GM23338 (cell line): ENCODE measurements around the gene USP20. TPM values are rescaled to one million over a fixed set of nuclear protein-coding genes. Genes with fewer than 3 reads are reported as not detected.

Source experiments
- ATAC-seq: fragments of 200-7000 bp; cut with Tn5 transposase; 3 replicates; pipeline ENCODE4 v1.9.1; 2020
- DNase-seq: peaks from one replicate; pipeline ENCODE4 v3.0.0-alpha.2; 2015; ENCODE audit warnings: low spot score
- H2AFZ ChIP-seq: fragments of 200-600 bp; sonication (generic); 2 replicates; pipeline ENCODE4 v1.8.0; 2016; ENCODE audit warnings: antibody characterized with exemption, mild to moderate bottlenecking, moderate library complexity
- H3F3A ChIP-seq: fragments of 200-600 bp; sonication (generic); replicated peaks from 2 replicates; pipeline ENCODE4 v1.8.0; 2017; ENCODE audit warnings: antibody characterized with exemption, mixed run types, low read depth
- H3K27ac ChIP-seq: fragments of 200-600 bp; sonication (generic); 2 replicates; pipeline ENCODE4 v1.6.1; 2016; ENCODE audit warnings: low read depth
- H3K27me3 ChIP-seq: fragments of 200-600 bp; sonication (generic); 2 replicates; pipeline ENCODE4 v1.8.0; 2016; ENCODE audit warnings: mild to moderate bottlenecking, mixed run types, moderate library complexity; ENCODE audit not compliant: insufficient read depth
- H3K36me3 ChIP-seq: fragments of 200-600 bp; sonication (generic); 2 replicates; pipeline ENCODE4 v1.8.0; 2016; ENCODE audit warnings: mild to moderate bottlenecking; ENCODE audit not compliant: insufficient read depth
- H3K4me1 ChIP-seq: fragments of 200-600 bp; sonication (generic); 2 replicates; pipeline ENCODE4 v1.8.0; 2016; ENCODE audit warnings: mild to moderate bottlenecking, moderate library complexity; ENCODE audit not compliant: insufficient read depth
- H3K4me2 ChIP-seq: fragments of 200-600 bp; sonication (generic); 2 replicates; pipeline ENCODE4 v1.7.1; 2017; ENCODE audit warnings: mixed run types
- H3K4me3 ChIP-seq: fragments of 200-600 bp; sonication (generic); 2 replicates; pipeline ENCODE4 v1.6.1; 2016; ENCODE audit warnings: mixed run types
- H3K79me2 ChIP-seq: fragments of 200-600 bp; sonication (generic); replicated peaks from 2 replicates; pipeline ENCODE4 v1.8.0; 2017; ENCODE audit warnings: mild to moderate bottlenecking; ENCODE audit not compliant: insufficient read depth
- H3K9me2 ChIP-seq: fragments of 200-600 bp; sonication (generic); 2 replicates; pipeline ENCODE4 v1.8.0; 2017; ENCODE audit not compliant: insufficient read depth
- H4K20me1 ChIP-seq: fragments of 200-600 bp; sonication (generic); replicated peaks from 2 replicates; pipeline ENCODE4 v1.8.0; 2017; ENCODE audit warnings: mild to moderate bottlenecking; ENCODE audit not compliant: insufficient read depth
- H3K27ac Mint-ChIP-seq: 2 replicates; pipeline ENCODE4 v1.8.0; 2020; ENCODE audit warnings: inconsistent platforms, mild to moderate bottlenecking, moderate library complexity, mixed read lengths
- H3K27me3 Mint-ChIP-seq: 3 replicates; pipeline ENCODE4 v1.8.0; 2022; ENCODE audit warnings: low read depth, mild to moderate bottlenecking, moderate library complexity, mixed read lengths, inconsistent platforms; ENCODE audit not compliant: insufficient read depth, poor library complexity
- H3K36me3 Mint-ChIP-seq: 3 replicates; pipeline ENCODE4 v1.8.0; 2021; ENCODE audit warnings: low read depth, mild to moderate bottlenecking, inconsistent platforms, moderate library complexity, mixed read lengths
- H3K4me1 Mint-ChIP-seq: 3 replicates; pipeline ENCODE4 v1.8.0; 2020; ENCODE audit warnings: mild to moderate bottlenecking, inconsistent platforms, mixed read lengths
- H3K4me3 Mint-ChIP-seq: 3 replicates; pipeline ENCODE4 v1.8.0; 2021; ENCODE audit warnings: moderate library complexity, mild to moderate bottlenecking, inconsistent platforms, mixed read lengths
- H3K9me3 Mint-ChIP-seq: 3 replicates; pipeline ENCODE4 v1.8.0; 2020; ENCODE audit warnings: moderate library complexity, mild to moderate bottlenecking, inconsistent platforms, mixed read lengths
- EZH2 ChIP-seq: fragments of 200-600 bp; sonication (generic); IDR thresholded peaks from one replicate; pipeline ENCODE4 v1.8.0; 2017; ENCODE audit warnings: antibody characterized with exemption, mild to moderate bottlenecking, low read depth; ENCODE audit not compliant: unreplicated experiment
- NANOG ChIP-seq: IDR thresholded peaks from 2 replicates; pipeline ENCODE4 v1.6.1; 2016; ENCODE audit warnings: antibody characterized with exemption, borderline replicate concordance
- POLR2AphosphoS5 ChIP-seq: IDR thresholded peaks from 2 replicates; pipeline ENCODE4 v1.6.1; 2016; ENCODE audit warnings: antibody characterized with exemption, low read depth
- ZNF331 ChIP-seq: fragments of 250-450 bp; sonication (Bioruptor Pico); IDR thresholded peaks from 2 replicates; pipeline ENCODE4 v1.5.0; 2020; ENCODE audit warnings: low read depth, mild to moderate bottlenecking, moderate library complexity
- polyA plus RNA-seq: library from polyadenylated mRNA; unstranded; fragments of >200 nt; fragmentation: Nextera tagmentation; extraction: Ambion mirVana; gene quantifications from 2 replicates; pipeline ENCODE4 v1.2.1, GENCODE V29; 2016
- total RNA-seq: library from RNA; depleted of rRNA; stranded (reverse); fragments of >200 nt; shearing (Covaris generic); gene quantifications from 2 replicates; pipeline ENCODE4 v1.2.3, GENCODE V29; 2014
- TF ChIP-seq, protein P1 (sequence below): IDR thresholded peaks from one replicate; pipeline ENCODE4 v1.6.1; 2018; ENCODE audit warnings: antibody characterized with exemption; ENCODE audit not compliant: unreplicated experiment
- TF ChIP-seq, protein P2 (sequence below): fragments of 250-450 bp; sonication (Bioruptor Pico); IDR thresholded peaks from 2 replicates; pipeline ENCODE4 v1.5.0; 2020; ENCODE audit warnings: mild to moderate bottlenecking, moderate library complexity
- TF ChIP-seq, protein P3 (sequence below): IDR thresholded peaks from 2 replicates; pipeline ENCODE4 v1.6.1; 2016; ENCODE audit warnings: antibody characterized with exemption
- TF ChIP-seq, protein P4 (sequence below), 2 experiments: fragments of 200-600 bp in 1 of 2; sonication (generic) in 1 of 2; conservative IDR thresholded peaks; 2 replicates each; pipeline versions ENCODE4 v1.5.1 to v1.6.1; 2016 to 2017; ENCODE audit warnings: antibody characterized with exemption in 2 of 2, low read depth in 2 of 2, mild to moderate bottlenecking in 2 of 2, moderate library complexity in 1 of 2

Gene USP20
- total and polyA plus RNA-seq, 2 experiments from 2014 or later: 10.4 to 13.0 TPM

DNA sequence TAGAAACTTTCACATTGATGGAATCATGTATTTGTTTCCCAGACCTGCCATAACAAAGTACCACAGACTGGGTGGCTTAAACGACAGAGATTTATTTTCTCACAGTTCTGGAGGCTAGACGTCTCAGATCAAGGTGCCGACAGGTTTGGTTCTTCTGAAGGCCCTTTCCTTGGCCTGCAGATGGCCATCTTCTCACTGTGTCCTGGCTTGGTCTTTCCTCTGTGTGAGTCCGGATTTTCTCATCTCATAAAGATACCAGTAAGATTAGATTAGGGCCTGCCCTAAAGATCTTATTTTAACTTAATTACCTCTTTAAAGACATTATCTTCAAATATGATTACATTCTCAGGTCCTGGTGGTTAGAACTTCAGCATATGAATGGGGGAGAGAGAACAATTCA lies 5.8 kb downstream of the USP20 start (continued):
- TF ChIP-seq, protein P1, sequence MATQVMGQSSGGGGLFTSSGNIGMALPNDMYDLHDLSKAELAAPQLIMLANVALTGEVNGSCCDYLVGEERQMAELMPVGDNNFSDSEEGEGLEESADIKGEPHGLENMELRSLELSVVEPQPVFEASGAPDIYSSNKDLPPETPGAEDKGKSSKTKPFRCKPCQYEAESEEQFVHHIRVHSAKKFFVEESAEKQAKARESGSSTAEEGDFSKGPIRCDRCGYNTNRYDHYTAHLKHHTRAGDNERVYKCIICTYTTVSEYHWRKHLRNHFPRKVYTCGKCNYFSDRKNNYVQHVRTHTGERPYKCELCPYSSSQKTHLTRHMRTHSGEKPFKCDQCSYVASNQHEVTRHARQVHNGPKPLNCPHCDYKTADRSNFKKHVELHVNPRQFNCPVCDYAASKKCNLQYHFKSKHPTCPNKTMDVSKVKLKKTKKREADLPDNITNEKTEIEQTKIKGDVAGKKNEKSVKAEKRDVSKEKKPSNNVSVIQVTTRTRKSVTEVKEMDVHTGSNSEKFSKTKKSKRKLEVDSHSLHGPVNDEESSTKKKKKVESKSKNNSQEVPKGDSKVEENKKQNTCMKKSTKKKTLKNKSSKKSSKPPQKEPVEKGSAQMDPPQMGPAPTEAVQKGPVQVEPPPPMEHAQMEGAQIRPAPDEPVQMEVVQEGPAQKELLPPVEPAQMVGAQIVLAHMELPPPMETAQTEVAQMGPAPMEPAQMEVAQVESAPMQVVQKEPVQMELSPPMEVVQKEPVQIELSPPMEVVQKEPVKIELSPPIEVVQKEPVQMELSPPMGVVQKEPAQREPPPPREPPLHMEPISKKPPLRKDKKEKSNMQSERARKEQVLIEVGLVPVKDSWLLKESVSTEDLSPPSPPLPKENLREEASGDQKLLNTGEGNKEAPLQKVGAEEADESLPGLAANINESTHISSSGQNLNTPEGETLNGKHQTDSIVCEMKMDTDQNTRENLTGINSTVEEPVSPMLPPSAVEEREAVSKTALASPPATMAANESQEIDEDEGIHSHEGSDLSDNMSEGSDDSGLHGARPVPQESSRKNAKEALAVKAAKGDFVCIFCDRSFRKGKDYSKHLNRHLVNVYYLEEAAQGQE: no peak
- TF ChIP-seq, protein P2, sequence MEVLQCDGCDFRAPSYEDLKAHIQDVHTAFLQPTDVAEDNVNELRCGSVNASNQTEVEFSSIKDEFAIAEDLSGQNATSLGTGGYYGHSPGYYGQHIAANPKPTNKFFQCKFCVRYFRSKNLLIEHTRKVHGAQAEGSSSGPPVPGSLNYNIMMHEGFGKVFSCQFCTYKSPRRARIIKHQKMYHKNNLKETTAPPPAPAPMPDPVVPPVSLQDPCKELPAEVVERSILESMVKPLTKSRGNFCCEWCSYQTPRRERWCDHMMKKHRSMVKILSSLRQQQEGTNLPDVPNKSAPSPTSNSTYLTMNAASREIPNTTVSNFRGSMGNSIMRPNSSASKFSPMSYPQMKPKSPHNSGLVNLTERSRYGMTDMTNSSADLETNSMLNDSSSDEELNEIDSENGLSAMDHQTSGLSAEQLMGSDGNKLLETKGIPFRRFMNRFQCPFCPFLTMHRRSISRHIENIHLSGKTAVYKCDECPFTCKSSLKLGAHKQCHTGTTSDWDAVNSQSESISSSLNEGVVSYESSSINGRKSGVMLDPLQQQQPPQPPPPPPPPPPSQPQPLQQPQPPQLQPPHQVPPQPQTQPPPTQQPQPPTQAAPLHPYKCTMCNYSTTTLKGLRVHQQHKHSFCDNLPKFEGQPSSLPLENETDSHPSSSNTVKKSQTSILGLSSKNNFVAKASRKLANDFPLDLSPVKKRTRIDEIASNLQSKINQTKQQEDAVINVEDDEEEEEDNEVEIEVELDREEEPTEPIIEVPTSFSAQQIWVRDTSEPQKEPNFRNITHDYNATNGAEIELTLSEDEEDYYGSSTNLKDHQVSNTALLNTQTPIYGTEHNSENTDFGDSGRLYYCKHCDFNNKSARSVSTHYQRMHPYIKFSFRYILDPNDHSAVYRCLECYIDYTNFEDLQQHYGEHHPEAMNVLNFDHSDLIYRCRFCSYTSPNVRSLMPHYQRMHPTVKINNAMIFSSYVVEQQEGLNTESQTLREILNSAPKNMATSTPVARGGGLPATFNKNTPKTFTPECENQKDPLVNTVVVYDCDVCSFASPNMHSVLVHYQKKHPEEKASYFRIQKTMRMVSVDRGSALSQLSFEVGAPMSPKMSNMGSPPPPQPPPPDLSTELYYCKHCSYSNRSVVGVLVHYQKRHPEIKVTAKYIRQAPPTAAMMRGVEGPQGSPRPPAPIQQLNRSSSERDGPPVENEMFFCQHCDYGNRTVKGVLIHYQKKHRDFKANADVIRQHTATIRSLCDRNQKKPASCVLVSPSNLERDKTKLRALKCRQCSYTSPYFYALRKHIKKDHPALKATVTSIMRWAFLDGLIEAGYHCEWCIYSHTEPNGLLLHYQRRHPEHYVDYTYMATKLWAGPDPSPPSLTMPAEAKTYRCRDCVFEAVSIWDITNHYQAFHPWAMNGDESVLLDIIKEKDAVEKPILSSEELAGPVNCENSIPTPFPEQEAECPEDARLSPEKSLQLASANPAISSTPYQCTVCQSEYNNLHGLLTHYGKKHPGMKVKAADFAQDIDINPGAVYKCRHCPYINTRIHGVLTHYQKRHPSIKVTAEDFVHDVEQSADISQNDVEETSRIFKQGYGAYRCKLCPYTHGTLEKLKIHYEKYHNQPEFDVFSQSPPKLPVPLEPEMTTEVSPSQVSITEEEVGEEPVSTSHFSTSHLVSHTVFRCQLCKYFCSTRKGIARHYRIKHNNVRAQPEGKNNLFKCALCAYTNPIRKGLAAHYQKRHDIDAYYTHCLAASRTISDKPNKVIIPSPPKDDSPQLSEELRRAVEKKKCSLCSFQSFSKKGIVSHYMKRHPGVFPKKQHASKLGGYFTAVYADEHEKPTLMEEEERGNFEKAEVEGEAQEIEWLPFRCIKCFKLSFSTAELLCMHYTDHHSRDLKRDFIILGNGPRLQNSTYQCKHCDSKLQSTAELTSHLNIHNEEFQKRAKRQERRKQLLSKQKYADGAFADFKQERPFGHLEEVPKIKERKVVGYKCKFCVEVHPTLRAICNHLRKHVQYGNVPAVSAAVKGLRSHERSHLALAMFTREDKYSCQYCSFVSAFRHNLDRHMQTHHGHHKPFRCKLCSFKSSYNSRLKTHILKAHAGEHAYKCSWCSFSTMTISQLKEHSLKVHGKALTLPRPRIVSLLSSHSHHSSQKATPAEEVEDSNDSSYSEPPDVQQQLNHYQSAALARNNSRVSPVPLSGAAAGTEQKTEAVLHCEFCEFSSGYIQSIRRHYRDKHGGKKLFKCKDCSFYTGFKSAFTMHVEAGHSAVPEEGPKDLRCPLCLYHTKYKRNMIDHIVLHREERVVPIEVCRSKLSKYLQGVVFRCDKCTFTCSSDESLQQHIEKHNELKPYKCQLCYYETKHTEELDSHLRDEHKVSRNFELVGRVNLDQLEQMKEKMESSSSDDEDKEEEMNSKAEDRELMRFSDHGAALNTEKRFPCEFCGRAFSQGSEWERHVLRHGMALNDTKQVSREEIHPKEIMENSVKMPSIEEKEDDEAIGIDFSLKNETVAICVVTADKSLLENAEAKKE (CRISPR knock-in tag): no peak

- 0 out of 2 replicates have a peak, but pooled peaks cover under 1% of the 10 kb centered on the region for H3K4me1 ChIP-seq
- H4K20me1 ChIP-seq: no peaks in the 10 kb centered on the region
- Mint-ChIP-seq H3K4me3 (no peak overlapping the region), H3K27ac (no peak overlapping the region), H3K4me1 (peaks cover 12% of the 10 kb centered on the region), H3K27me3 (no peaks in the 10 kb centered on the region), H3K9me3 (no peaks in the 10 kb centered on the region), H3K36me3 (no peaks in the 10 kb centered on the region)
- H3K27me3 ChIP-seq: no peaks in the 10 kb centered on the region
- H3K9me2 ChIP-seq: no peaks in the 10 kb centered on the region
- DNase-seq (no peak), ATAC-seq (no peak)
- no peak overlapping the region for H3K4me3 ChIP-seq
- H3K79me2 ChIP-seq: no peaks in the 10 kb centered on the region
- TF ChIP-seq, protein P3, sequence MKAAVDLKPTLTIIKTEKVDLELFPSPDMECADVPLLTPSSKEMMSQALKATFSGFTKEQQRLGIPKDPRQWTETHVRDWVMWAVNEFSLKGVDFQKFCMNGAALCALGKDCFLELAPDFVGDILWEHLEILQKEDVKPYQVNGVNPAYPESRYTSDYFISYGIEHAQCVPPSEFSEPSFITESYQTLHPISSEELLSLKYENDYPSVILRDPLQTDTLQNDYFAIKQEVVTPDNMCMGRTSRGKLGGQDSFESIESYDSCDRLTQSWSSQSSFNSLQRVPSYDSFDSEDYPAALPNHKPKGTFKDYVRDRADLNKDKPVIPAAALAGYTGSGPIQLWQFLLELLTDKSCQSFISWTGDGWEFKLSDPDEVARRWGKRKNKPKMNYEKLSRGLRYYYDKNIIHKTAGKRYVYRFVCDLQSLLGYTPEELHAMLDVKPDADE: no peak
- TF ChIP-seq POLR2AphosphoS5: no peak
- no peak for TF ChIP-seq ZNF331 (CRISPR knock-in tag)
- TF ChIP-seq NANOG: no peak
- TF ChIP-seq, protein P4, sequence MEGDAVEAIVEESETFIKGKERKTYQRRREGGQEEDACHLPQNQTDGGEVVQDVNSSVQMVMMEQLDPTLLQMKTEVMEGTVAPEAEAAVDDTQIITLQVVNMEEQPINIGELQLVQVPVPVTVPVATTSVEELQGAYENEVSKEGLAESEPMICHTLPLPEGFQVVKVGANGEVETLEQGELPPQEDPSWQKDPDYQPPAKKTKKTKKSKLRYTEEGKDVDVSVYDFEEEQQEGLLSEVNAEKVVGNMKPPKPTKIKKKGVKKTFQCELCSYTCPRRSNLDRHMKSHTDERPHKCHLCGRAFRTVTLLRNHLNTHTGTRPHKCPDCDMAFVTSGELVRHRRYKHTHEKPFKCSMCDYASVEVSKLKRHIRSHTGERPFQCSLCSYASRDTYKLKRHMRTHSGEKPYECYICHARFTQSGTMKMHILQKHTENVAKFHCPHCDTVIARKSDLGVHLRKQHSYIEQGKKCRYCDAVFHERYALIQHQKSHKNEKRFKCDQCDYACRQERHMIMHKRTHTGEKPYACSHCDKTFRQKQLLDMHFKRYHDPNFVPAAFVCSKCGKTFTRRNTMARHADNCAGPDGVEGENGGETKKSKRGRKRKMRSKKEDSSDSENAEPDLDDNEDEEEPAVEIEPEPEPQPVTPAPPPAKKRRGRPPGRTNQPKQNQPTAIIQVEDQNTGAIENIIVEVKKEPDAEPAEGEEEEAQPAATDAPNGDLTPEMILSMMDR (conservative IDR thresholded peaks at IDR 0.05; ENCODE audit: low read depth in 2 of 2): no peak
- TF ChIP-seq, protein P1: no peak
- no peak for TF ChIP-seq EZH2
- no peak overlapping the region for H3K27ac ChIP-seq
- no peaks in the 10 kb centered on the region for H3F3A ChIP-seq
- H3K4me2 ChIP-seq: no peak overlapping the region
- H2AFZ ChIP-seq: no peak overlapping the region
- no peaks in the 10 kb centered on the region for H3K36me3 ChIP-seq
These were observed 10.1 kb downstream of the USP20 start for GRCh38 chr9:129845373-129845772.
